Adipocyte (in vitro differentiated cells): ENCODE data around the gene AOPEP.
A peak's percentile ranks its signal among the peaks of the same experiment; 100 is the strongest.

Source experiments
- DNase-seq: peaks from one replicate; pipeline ENCODE4 v3.0.0-alpha.2; 2015; ENCODE audit warnings: low read depth
- H3K27me3 ChIP-seq: replicated peaks from 2 replicates; pipeline ENCODE4 v1.7.0; 2013; ENCODE audit warnings: mild to moderate bottlenecking, low read length, moderate library complexity; ENCODE audit not compliant: control insufficient read depth, insufficient read depth
- H3K36me3 ChIP-seq: 2 replicates; pipeline ENCODE4 v1.7.0; 2013; ENCODE audit warnings: low read length, mild to moderate bottlenecking, moderate library complexity; ENCODE audit not compliant: control insufficient read depth, insufficient read depth, severe bottlenecking
- H3K4me1 ChIP-seq: 2 replicates; pipeline ENCODE4 v1.7.0; 2013; ENCODE audit warnings: mild to moderate bottlenecking, low read length, moderate library complexity; ENCODE audit not compliant: control insufficient read depth, insufficient read depth
- H3K4me3 ChIP-seq: 2 replicates; pipeline ENCODE4 v1.7.0; 2013; ENCODE audit warnings: mild to moderate bottlenecking, low read length, moderate library complexity
- H3K9ac ChIP-seq: 2 replicates; pipeline ENCODE4 v1.7.0; 2013; ENCODE audit warnings: mild to moderate bottlenecking, low read length, moderate library complexity
- H3K9me3 ChIP-seq: 2 replicates; pipeline ENCODE4 v1.7.0; 2013; ENCODE audit warnings: mild to moderate bottlenecking, low read length, moderate library complexity; ENCODE audit not compliant: control insufficient read depth

Gene AOPEP

GRCh38 chr9:95130484-95130883 lies 404.0 kb downstream of the AOPEP start:
- Histone ChIP-seq H3K36me3 (no peaks in the 10 kb centered on the region), H3K9ac (no peak overlapping the region), H3K4me1 (peaks cover 7% of the 10 kb centered on the region), H3K9me3 (no peaks in the 10 kb centered on the region), H3K27me3 (no peaks in the 10 kb centered on the region), H3K4me3 (no peak overlapping the region)
- no peak for DNase-seq

GRCh38 chr9:95131023-95131943 lies 404.8 kb downstream of the AOPEP start:
- peak; percentile 92 for DNase-seq
- H3K4me1 ChIP-seq: peaks cover 7% of the 10 kb centered on the region
- H3K27me3 ChIP-seq: no peaks in the 10 kb centered on the region
- H3K36me3 ChIP-seq: no peaks in the 10 kb centered on the region
- H3K9me3 ChIP-seq: no peaks in the 10 kb centered on the region
- H3K9ac ChIP-seq: no peak overlapping the region
- no peak overlapping the region for H3K4me3 ChIP-seq

- Histone ChIP-seq H3K9me3 (no peaks in the 10 kb centered on the region), H3K4me3 (no peak overlapping the region), H3K4me1 (peaks cover 4% of the 10 kb centered on the region), H3K27me3 (no peaks in the 10 kb centered on the region), H3K36me3 (no peaks in the 10 kb centered on the region), H3K9ac (no peak overlapping the region)
- DNase-seq: peak; percentile 74
These were observed 406.1 kb downstream of the AOPEP start for GRCh38 chr9:95132366-95133324.

- peaks cover 4% of the 10 kb centered on the region for H3K4me1 ChIP-seq
- peak; percentile 35 for DNase-seq
- no peaks in the 10 kb centered on the region for H3K9me3 ChIP-seq
- no peaks in the 10 kb centered on the region for H3K36me3 ChIP-seq
- H3K9ac ChIP-seq: no peak overlapping the region
- H3K27me3 ChIP-seq: no peaks in the 10 kb centered on the region
- no peak overlapping the region for H3K4me3 ChIP-seq
These were observed 406.8 kb downstream of the AOPEP start for GRCh38 chr9:95133325-95133705.

GRCh38 chr9:95134457-95134881 lies 408.0 kb downstream of the AOPEP start:
- Histone ChIP-seq H3K4me1 (peaks cover 4% of the 10 kb centered on the region), H3K36me3 (no peaks in the 10 kb centered on the region), H3K4me3 (no peak overlapping the region), H3K9ac (no peak overlapping the region), H3K27me3 (no peaks in the 10 kb centered on the region), H3K9me3 (no peaks in the 10 kb centered on the region)
- DNase-seq: no peak

- H3K9me3 ChIP-seq: no peaks in the 10 kb centered on the region
- H3K27me3 ChIP-seq: no peaks in the 10 kb centered on the region
- H3K9ac ChIP-seq: no peak overlapping the region
- H3K4me1 ChIP-seq: peaks cover 4% of the 10 kb centered on the region
- no peak for DNase-seq
- no peaks in the 10 kb centered on the region for H3K36me3 ChIP-seq
- no peak overlapping the region for H3K4me3 ChIP-seq
These were observed 409.3 kb downstream of the AOPEP start for GRCh38 chr9:95135756-95136155.
